NCI-H510A (cell line): Measurements from ENCODE around the gene GEMIN5.
"Not testable (repeated sequence)": the region's sequence is repeated elsewhere in the genome, so short reads cannot be mapped to it uniquely, and the experiment has no call there.

Experiments used
- DNase-seq: peaks from one replicate; lab custom pipeline; 2025; lab: John Stamatoyannopoulos, UW

The GEMIN5 gene, protein sequence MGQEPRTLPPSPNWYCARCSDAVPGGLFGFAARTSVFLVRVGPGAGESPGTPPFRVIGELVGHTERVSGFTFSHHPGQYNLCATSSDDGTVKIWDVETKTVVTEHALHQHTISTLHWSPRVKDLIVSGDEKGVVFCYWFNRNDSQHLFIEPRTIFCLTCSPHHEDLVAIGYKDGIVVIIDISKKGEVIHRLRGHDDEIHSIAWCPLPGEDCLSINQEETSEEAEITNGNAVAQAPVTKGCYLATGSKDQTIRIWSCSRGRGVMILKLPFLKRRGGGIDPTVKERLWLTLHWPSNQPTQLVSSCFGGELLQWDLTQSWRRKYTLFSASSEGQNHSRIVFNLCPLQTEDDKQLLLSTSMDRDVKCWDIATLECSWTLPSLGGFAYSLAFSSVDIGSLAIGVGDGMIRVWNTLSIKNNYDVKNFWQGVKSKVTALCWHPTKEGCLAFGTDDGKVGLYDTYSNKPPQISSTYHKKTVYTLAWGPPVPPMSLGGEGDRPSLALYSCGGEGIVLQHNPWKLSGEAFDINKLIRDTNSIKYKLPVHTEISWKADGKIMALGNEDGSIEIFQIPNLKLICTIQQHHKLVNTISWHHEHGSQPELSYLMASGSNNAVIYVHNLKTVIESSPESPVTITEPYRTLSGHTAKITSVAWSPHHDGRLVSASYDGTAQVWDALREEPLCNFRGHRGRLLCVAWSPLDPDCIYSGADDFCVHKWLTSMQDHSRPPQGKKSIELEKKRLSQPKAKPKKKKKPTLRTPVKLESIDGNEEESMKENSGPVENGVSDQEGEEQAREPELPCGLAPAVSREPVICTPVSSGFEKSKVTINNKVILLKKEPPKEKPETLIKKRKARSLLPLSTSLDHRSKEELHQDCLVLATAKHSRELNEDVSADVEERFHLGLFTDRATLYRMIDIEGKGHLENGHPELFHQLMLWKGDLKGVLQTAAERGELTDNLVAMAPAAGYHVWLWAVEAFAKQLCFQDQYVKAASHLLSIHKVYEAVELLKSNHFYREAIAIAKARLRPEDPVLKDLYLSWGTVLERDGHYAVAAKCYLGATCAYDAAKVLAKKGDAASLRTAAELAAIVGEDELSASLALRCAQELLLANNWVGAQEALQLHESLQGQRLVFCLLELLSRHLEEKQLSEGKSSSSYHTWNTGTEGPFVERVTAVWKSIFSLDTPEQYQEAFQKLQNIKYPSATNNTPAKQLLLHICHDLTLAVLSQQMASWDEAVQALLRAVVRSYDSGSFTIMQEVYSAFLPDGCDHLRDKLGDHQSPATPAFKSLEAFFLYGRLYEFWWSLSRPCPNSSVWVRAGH (N-terminal part only)

DNA sequence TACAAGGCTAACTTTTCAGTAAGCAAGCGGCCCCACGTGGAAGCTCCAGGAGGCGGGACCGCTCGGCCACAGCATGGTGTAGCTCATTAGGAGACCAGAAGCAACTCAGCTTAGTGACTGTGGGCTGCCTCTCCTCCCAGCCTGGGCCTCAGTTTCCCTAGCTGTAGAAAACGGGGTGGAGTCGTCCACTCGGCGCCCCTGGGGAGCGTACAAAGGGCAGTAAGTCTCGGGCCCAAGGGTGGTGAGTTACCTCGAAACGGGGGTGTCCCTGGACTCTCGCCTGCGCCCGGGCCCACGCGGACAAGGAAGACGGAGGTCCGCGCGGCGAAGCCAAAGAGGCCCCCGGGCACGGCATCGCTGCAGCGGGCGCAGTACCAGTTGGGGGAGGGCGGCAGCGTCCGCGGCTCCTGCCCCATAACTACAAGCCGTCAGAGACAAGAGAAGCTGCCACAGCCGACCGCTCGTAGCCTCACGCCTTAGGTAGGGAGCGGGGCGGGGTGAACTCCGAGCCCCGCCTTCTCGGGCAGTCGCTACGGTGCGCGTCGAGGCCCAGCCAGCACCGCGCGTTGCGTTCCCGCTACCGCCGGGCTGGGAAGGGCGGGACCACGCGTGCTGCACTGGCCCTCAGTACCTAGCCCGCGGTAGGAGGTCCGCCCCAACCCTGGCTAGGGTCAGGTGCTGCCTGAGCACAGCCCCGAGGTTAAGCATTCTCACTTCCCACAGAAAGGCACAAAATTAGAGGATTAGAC is at the start of gene GEMIN5:
GEMIN5 (minus strand) TSS at position 494 of the 749 bp plus-strand sequence; CDS start at position 416, 78 bp downstream.
- DNase-seq = peak; percentile 66

DNA sequence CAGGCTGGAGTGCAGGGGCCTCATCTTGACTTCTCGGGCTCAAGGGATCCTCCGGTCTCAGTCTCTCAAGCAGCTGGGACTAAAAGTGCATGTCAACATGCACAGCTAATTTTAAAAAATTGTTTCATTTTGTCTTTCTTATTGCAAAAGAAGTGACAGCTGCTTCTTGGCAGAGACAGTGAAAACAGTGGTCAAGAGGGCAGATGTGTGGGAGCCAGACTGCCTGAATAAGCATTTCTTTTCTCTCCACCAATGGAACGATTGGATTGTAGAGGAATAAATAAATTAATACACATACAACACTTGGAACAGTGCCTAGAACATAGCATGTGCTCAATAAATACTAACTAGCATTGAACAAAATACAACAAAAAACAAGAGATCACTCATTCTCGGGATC is 48.1 kb upstream of the GEMIN5 start:
- DNase-seq = no peak

DNA sequence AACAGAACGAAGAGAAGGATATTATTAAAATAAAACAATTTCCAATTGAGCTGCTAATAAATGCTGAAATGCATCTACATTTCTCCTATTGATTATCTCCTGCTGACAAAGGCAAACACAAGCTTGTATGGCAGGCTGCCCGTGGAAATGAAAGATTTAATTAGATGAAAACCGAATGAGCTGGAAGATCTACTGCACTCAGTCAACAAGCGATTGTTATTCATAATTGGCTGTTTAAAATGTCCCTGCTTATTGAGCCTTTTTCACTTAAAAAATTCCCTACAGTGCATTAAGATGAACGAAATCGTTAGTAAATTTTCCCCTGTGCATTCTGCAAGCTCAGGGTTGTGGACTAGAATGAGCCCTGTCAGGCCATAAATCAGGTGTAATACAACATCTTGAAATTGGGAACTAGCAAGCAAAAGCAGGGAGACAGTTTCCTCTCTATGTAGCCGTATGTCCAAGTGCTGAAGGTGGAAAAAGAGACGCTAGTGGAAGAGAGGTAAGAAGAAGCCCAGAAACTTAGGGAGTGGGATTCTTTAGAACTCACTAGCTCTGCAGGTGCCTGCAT is 47.0 kb upstream of the GEMIN5 start:
- DNase-seq = no peak

DNA sequence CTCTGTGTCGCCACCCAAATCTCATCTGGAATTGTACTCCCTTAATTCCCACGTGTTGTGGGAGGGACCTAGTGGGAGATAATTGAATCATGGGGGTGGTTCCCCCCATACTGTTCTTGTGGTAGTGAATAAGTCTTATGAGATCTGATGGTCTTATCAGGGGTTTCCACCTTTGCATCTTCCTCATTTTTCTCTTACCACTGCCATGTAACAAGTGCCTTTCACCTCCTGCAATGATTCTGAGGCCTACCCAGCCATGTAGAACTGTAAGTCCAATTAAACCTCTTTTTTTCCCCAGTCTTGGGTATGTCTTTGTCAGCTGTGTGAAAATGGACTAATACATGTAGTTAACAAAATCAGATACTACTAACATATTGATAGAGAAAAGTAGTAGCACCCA is 40.3 kb upstream of the GEMIN5 start:
- not testable (repeated sequence) for DNase-seq

DNA sequence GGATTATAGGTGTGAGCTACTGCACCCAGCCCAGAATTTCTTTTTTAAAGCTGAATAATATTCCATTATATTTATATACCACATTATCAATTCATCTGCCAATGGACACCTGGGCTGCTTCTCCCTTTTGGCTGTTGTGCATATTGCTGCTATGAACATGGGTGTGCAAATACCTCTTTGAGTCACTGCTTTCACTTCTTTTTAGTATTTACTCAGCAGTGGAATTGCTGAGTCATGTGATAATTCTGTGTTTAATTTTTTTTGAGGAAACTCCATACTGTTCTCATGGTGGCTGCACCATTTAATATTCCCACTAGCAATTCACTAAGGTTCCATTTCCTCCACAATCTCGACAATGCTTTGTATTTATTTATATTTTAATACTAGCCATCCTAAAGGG is 39.4 kb upstream of the GEMIN5 start:
- DNase-seq = no peak

DNA sequence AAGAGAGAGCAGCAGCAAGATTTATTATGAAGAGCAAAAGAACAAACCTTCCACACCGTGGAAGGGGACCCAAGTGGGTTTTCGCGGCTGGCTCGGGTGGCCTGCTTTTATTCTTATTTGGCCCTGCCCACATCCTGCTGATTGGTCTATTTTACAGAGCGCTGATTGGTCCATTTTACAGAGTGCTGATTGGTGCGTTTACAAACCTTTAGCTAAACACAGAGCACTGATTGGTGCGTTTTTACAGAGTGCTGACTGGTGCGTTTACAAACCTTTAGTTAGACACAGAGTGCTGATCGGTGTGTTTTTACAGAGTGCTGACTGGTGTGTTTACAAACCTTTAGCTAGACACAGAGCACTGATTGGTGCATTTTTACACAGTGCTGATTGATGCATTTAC is 38.1 kb upstream of the GEMIN5 start:
- DNase-seq = not testable (repeated sequence)

DNA sequence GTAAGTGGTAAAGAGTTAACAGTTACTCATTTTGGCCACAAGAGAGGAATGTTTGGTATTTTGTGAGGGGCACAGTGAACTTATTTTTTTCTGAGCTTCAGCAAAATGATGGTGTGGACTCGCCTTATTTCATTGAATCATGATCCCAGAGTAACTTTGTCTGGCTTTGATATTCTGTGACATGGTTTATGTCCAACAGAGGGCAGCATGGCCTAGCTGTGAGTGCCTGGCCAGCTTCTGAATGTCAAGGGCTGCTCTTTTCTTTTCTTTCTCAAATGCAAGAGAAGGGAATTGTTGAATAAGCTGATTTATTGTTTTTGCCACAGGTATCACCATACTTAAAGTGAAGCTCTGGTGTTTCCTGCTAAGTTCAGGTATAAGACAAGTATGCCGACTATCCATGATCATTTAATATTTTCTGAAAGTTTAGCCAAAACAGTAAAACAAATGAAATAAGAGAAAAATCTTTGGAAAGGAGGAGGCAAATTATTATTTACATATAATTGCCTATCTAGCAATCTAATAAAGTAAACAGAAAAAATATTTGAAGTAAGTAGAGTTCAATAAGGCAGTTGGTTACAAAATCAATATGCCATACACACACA is 34.6 kb upstream of the GEMIN5 start:
- DNase-seq = no peak

DNA sequence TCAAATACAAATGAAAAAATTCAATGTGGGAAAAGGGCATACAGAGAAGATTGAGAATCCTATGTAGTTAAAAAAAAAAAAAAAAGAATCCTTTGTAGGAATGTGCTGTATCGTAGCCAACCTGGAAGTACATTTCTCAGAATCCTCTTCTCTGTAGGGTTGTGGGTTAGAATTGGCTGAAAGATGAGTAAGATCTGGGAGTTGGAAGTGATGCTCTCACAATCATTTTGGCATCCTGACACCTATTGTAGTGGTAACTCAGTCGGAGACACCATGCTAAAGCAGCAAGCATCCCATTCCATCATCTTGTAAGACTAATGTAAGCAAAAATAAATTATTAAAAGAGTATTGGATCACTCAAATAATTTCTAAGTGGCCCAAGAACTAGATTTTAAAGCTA is 33.5 kb upstream of the GEMIN5 start:
- DNase-seq = no peak

DNA sequence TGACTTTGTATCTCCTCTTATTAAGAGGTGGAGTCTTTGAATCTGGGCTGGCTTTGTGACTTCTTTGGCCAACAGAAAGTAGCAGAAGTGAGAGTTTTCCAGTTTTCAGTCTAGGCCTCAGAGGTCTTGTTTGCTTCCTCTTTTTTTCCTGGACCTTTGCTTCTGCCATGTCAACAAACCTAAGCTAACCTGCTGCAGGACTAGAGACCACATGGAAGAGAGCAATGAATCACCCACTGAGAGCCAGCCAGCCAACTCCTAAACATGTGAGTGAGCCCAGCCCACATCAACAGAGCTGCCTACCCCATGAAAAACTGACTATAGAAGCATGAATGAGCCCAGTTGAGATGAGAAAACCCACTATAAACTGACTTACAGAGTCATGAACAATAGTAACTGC is 32.7 kb upstream of the GEMIN5 start:
- DNase-seq = no peak

DNA sequence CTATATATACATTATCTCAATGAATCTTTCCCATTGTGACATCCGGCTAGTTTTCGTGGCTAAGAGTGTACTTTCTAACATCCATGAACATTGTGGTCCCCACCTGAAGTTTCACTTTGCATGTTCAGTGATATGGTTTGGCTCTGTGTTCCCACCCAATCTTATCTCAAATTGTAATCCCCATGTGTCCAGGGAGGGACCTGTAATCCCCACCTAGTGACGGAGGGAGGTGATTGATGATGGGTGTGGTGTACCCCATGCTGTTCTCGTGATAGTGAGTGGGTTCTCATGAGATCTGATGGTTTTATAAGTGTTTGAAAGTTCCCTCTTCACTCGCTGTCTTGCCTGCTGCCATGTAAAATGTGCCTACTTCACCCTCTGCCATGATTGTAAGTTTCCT is 30.9 kb upstream of the GEMIN5 start:
- DNase-seq = no peak

DNA sequence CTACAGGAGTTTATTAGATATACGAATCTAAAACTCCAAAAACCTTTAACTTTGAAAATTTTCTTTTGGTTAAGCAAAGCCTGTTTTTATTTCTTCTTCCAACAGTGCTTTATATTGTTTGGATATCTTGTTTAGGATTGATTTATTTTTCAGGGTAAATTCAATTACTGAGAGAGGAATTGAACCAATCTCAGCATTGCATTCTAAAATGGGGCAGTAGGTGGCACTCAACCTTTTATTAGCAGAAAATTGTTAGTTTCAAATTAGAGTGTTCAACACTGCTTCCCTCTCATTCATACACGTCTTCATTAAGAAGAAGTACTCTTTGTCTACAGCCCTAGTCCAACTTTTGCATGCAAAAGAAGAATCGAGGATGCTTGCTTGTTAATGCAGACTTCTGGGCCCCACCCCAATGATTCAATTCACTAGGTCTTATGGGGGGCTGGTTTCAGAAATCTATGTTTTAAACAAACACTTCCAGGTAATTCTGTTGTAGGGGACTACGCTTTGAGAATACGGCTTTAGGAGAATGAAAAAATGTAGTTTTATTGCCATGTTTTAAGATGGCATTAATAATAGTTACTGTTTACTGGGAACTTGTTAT is 29.5 kb upstream of the GEMIN5 start:
- DNase-seq = no peak

DNA sequence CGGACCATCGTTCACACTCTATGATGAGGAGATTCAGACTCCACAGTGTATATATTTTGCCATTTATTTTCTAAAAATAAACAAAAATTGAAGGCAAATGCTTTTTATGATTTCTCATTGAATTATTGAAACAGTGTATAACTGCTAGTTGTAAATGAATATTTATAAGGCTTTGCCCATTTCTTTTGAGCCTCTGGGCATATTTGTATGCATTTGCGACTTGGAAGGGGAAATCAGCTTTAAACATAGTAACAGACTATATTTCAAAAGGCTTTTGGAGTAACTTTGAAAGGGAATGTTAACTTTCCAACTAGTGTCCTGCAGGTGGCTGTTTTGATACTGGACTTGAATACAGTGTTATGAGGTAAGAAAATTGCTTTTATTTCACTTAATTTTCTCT is 28.9 kb upstream of the GEMIN5 start:
- DNase-seq = no peak

DNA sequence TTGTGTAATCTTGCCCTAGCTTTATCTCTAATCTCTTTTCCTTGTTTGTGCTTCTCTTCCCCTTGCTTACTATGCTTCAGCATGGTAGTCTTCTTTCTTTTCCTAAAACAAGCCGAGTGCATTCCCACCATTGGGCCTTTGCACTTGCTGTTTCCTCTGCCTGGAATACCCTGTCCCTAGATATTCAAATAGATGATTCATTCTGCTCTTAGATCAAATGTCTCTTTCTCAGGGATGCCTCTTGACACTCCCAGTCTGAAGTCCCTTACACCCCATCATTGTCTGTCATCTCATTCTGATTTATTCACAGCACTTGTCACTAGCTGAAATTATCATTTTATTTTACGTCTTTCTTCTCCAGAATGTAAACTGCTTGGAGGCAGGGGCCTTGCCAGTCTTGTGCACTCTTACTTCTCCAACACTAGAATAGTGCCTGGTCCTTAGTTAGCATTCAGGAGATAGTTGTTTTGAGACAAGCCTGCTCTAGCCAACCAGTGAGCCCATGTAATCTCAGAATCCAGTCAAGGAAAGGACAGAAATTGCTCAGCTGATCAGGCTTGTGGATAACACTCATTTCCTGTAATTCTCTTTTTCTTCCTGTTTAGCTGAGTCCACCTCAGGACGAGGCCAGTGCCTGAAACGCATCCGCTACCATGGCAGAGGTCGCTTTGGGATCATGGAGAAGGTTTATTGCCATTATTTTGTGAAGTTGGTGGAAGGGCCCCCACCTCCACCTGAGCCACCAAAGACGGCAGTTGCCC is 28.2 kb upstream of the GEMIN5 start:
- no peak for DNase-seq

DNA sequence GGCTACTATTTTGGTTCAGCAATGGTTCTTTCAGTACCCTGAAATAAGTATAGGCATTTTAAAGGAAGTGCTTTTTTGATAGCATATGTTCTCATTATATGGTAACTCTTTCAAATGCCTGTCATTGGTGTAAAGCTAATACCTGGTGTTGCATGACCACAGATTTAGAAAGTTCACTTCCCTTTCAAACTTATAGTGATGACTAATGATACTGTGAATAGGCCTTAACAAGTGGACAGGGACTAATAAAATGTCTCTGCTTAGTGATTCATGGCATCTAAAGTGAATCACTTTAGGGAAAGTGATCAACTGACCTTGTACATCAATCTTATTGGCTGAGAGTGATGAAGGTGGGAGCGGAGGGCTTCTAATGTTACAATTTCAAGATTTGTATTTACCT is 24.5 kb upstream of the GEMIN5 start:
- no peak for DNase-seq

DNA sequence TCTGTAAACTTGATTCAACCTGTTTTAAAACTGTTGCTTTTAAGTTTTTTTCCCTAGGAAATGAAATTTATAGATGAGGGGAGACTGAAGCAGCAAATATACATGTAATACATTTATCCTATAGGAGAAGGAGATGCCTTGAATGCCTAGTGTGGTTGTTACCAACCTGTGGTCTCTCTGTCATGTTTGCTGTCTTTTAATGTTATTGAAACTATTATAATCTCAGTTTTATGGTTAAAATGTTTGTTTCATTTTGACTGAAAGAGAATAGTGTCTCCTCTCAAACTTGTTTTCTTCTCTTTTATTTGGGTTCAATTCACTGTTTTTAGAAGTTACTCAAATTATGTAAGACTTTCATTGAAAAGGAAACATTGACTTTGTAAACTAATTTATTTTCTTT is 18.7 kb upstream of the GEMIN5 start:
- DNase-seq = no peak

DNA sequence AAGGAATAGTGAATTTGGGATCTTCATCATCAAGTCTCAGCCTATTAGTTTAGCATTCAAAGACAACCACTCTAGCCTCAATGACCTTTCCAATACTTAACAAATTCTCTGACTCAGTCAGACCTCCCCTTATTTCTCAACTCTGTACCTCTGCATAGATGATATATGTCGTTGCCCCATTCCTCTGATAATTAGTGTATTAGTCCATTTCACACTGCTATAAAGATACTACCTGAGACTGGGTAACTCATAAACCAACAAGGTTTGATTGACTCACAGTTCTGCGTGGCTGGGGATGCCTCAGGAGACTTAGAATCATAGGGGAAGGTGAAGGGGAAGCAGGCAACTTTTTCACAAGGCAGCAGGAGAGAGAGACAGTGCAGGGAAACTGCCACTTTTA is 11.8 kb upstream of the GEMIN5 start:
- DNase-seq = no peak

DNA sequence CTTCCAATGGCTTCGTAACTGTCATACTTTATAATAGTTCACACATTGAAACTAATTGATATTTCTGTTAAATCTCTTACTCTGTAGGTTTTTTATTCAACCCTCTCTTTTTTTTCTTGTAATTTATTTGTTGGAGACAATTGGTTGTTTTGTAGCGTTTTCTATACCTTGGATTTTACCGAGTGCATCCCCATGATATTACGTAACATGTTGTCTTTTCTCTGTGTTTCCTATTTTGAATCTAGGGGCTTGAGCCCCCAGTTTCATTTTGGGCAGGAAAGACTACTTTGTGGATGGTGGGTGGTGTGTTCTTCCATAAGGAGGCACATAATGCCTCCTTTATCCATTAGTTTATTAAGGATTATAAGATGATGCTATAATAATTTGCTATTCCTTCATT is 10.3 kb upstream of the GEMIN5 start:
- no peak for DNase-seq

DNA sequence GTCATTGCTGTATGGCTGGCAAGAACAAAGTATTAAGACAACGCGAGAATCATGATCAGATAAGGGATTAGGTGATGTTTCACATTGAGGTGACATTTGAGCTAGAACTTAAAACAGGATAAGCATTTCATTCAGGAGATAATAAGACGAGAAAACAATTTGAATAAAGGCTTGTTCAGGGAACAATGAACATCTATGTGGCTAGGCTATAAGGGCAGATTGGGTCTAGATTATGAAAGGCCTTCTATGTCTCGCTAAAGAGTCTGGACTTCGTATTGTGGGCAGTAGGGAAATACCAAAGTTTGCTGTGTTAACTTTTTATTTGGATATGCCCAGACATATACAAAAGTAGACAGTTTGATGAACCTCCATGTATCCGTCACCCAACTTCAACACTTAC is 9.8 kb upstream of the GEMIN5 start:
- no peak for DNase-seq

DNA sequence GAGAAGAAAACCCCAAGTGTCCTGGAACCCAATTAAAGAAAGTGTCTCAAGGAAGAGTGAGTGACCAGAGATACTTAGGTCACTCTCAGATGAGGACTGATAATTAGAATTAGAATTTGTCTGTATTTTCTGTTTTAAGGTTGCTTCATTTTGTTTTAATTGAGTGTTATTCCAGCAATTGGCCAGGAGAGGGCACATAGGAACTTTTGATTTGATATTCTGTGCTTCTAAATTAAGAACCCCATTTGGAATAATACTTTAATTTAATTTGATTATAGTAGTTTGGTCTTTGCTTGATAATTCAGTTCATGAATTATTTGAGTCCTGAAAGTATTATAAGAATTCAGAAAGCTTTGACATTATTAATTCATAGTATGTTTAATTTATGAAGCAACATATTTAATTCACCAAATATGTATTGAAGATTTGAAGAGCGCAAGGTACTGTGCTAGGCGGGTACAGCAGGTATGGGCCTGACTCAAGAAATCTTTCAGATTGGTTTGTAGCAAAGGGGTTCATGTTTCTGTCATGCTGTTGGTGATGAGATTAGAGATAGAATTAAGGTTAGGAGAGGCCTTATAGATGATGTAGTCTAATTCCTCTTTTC is 7.8 kb upstream of the GEMIN5 start:
- no peak for DNase-seq
